ENCODE data around the gene PAPLN.

DNA sequence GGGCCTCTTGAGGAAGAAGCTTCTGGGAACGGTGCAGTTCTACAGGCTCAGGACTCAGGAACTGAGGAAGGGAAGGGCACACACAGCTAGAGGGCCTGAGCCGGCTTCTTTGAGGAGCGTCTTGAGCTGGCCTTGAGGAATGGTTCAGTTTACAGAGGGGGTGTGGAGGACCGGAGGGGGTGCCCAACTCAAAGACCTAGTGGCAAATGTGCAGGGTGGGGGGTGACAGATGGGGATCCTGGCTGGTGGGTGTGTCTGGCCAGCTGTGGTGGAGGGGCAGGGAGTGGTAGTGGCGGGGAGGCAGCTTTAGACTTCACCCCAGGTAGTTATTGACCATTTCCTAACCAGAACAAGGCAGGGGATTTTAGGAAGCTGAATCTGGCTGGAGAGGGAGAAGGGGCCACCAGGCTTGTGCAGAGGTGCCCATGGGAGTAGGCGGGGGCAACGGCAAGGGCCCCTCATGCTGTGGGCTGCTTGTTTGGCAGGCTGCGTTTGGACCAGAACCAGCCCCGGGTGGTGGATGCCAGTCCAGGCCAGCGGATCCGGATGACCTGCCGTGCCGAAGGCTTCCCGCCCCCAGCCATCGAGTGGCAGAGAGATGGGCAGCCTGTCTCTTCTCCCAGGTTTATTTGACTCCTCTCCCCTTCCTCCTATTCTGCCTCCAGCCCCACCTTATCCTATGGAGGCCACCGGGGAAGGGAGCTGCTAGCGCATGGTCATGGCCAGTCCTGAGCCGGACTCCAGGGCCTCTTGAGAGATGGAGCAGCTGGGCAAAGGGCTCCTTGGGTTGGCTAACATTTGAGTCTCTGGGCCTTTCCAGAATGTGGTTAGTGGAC is 27.8 kb downstream of the PAPLN start:
- TF ChIP-seq POLR2A (IDR thresholded peaks at IDR 0.05; ENCODE audit: extremely low read depth, insufficient read length) (no peak), MYC (IDR thresholded peaks at IDR 0.05; ENCODE audit: low read depth, low read length) (no peak)
- TF ChIP-seq, protein P1, sequence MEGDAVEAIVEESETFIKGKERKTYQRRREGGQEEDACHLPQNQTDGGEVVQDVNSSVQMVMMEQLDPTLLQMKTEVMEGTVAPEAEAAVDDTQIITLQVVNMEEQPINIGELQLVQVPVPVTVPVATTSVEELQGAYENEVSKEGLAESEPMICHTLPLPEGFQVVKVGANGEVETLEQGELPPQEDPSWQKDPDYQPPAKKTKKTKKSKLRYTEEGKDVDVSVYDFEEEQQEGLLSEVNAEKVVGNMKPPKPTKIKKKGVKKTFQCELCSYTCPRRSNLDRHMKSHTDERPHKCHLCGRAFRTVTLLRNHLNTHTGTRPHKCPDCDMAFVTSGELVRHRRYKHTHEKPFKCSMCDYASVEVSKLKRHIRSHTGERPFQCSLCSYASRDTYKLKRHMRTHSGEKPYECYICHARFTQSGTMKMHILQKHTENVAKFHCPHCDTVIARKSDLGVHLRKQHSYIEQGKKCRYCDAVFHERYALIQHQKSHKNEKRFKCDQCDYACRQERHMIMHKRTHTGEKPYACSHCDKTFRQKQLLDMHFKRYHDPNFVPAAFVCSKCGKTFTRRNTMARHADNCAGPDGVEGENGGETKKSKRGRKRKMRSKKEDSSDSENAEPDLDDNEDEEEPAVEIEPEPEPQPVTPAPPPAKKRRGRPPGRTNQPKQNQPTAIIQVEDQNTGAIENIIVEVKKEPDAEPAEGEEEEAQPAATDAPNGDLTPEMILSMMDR (IDR thresholded peaks at IDR 0.05; ENCODE audit: low read depth, low read length): no peak

Data from NB4 (cell line).